Hypothalamus (tissue), 51 donors: ENCODE data around the gene PAGR1.
A peak's percentile ranks its signal among the peaks of the same experiment; 100 is the strongest.
"Not testable (repeated sequence)": the region's sequence is repeated elsewhere in the genome, so short reads cannot be mapped to it uniquely, and the experiment has no call there.

Experiments
- DNase-seq, 51 donors: peaks; one replicate each; lab custom pipeline; 2025; lab: John Stamatoyannopoulos, UW

PAGR1 gene

GRCh38 chr16:29791845-29792807 is 23.8 kb upstream of the PAGR1 start:
- DNase-seq, result no peak

- not testable (repeated sequence) for DNase-seq
Measured at GRCh38 chr16:29793153-29793552, 22.8 kb upstream of the PAGR1 start.

- no peak for DNase-seq
Measured at GRCh38 chr16:29794231-29794710, 21.7 kb upstream of the PAGR1 start.

- no peak for DNase-seq
Measured at GRCh38 chr16:29802416-29802935, 13.5 kb upstream of the PAGR1 start.

GRCh38 chr16:29804020-29804419 is 11.9 kb upstream of the PAGR1 start:
- DNase-seq, result no peak

- DNase-seq, result peak in 22 of 51 donors; percentile 22 to 70 (median 46)
Measured at GRCh38 chr16:29804455-29805231, 11.3 kb upstream of the PAGR1 start.

GRCh38 chr16:29805232-29806098 is 10.5 kb upstream of the PAGR1 start:
- peak; percentile 75 to 99 (median 96) for DNase-seq

- DNase-seq, result peak in 14 of 51 donors; percentile 49 to 86 (median 71)
Measured at GRCh38 chr16:29806099-29806579, 9.8 kb upstream of the PAGR1 start, which contains the start of gene MAZ. MAZ (plus strand) TSS chr16:29806529; CDS start chr16:29806702, 173 bp downstream.

GRCh38 chr16:29806641-29807425 is 9.1 kb upstream of the PAGR1 start:
- peak in 11 of 51 donors; percentile 13 to 49 (median 27) for DNase-seq

- DNase-seq, result peak in 46 of 51 donors; percentile 39 to 95 (median 81)
Measured at GRCh38 chr16:29807426-29808218, 8.3 kb upstream of the PAGR1 start.

- no peak for DNase-seq
Measured at GRCh38 chr16:29808219-29808900, 7.6 kb upstream of the PAGR1 start.

- DNase-seq, result no peak
Measured at GRCh38 chr16:29809031-29809747, 6.8 kb upstream of the PAGR1 start.

GRCh38 chr16:29809850-29810698 is 5.9 kb upstream of the PAGR1 start:
- no peak for DNase-seq

- DNase-seq, result no peak
Measured at GRCh38 chr16:29810699-29811169, 5.2 kb upstream of the PAGR1 start.

- DNase-seq, result peak in 49 of 51 donors; percentile 57 to 99 (median 89)
Measured at GRCh38 chr16:29811170-29811895, 4.6 kb upstream of the PAGR1 start.
